Measurements from ENCODE around the gene VANGL1.

The VANGL1 gene

DNA sequence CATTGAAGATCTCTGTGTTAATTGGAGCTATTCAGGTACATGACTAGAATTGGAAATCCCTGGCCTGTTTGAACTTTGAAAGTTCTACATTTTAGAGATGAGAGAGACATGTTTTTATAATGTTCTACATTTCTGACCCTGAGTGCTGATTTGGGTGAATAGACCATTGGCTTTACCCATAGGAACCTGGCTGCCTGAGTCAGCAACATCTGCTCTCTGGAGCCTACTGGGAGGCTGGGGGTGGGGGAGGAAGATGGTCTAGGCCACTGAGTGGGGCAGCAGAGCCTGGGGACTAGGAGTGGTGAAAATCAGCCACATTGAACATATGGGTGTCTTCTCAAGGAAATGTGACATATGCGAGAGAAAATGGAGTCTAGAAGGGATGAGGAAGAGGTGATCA lies 1.4 kb upstream of the VANGL1 start:
- no peak for TF ChIP-seq CTCF (IDR thresholded peaks at IDR 0.05)

DNA sequence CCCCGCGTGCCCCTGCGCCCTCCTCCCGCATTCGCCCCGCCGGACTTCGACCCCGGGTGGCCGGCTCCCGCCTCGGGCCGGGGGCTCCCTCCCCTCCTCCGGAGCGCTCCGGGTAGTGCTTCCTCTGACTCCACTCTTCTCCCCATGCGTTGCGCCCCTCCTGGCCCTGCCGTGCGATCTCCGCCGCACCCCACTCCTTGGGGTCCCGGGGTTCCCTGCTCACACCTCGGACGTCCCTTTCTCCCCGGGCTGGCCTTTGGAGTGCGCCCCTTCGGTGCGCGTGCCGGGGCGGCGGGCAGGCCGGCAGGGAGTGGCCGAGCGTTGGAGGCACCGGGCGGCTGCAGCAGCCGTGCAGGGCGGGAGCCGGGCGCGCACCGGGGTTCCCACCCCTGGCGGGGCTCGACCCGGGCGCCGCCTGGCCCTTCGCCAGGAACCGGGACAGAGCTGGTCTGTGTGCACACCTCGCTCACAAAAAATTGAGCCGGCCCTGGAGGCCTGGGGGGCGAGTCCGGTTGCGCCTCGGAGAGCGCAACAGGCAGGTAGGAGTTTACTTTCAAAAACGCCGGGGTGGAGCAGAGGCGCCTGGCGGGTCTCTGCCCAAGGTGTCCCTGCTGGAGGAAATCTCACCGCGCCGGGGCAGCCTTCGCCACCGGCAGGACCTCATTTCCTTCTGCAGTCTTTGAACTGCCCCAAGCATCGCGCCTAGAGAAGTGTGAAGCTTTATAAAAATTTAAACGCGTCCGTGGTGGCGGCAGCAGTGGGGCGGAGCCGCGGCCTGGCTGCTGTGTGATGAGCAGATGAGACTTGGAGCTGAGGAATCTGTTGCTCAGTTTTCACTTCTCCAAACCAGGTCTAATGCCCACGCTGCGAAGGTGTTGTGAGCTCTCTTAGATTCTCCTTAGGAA lies 650 bp downstream of the VANGL1 start:
- TF ChIP-seq CTCF (IDR thresholded peaks at IDR 0.05), result no peak

DNA sequence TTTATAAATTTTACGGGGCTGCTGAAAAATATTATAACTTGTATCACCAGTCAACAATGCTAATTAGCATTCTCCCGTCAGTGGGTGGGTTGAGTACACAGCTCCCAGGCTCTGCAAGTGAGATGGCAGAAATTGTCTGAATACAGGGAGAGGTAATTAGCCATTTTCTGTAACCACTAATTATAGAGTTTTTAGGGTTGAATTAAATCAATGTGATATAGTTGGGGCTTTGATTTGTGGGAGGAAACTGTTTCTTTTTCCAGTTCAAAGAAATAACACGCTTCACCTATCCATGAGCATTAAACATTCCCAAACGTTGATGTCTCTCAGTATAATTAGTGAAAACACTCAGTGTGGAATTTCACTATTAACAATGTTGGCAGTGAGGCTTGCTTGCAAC lies 1.5 kb downstream of the VANGL1 start:
- TF ChIP-seq CTCF (IDR thresholded peaks at IDR 0.05), result no peak

GRCh38 chr1:115643666-115644065 lies 1.9 kb downstream of the VANGL1 start:
- TF ChIP-seq CTCF (IDR thresholded peaks at IDR 0.05), result no peak

DNA sequence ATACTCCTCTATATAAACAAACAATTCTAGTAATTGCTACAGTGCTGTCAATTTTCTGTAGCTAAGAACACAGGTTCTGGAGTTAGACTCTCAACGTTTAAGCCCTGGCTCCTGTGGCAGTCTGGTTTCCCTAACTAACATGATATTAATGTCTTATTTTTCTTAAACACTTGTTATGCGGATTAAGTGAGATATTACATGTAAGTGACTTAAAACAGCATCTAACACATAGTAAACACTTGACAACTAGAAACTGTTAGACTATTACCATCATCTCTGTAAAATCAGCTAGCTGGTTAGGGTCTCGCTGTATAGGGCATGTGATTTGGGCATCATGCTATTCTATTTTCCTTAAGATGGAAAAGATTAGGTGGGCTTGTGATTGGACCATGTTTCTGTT lies 2.3 kb downstream of the VANGL1 start:
- no peak for TF ChIP-seq CTCF (IDR thresholded peaks at IDR 0.05)

- TF ChIP-seq CTCF (IDR thresholded peaks at IDR 0.05), result no peak
Observed at GRCh38 chr1:115647047-115647446, 5.3 kb downstream of the VANGL1 start.

GRCh38 chr1:115647507-115647906 lies 5.7 kb downstream of the VANGL1 start:
- TF ChIP-seq CTCF (IDR thresholded peaks at IDR 0.05), result no peak

Measured in LNCAP (cell line).